Natural killer cell treated with Interleukin-12 subunit alpha and Interleukin-12 subunit beta and Interleukin-15 and Interleukin-18, amount 100 ng/mL, for 72 hours (primary cell): ENCODE measurements around the gene LAMA3. TPM values are rescaled to one million over a fixed set of nuclear protein-coding genes. Genes with fewer than 3 reads are reported as not detected.

Experiments used
- ATAC-seq, 2 donors: fragments of 150-1000 bp; cut with Tn5 transposase in 1 of 2; sonication (Bioruptor Pico), chemical (Tn5 transposase) in 1 of 2; 2 replicates each; pipeline ENCODE4 v1.10.0; 2021
- DNase-seq: peaks from one replicate; pipeline ENCODE4 v3.0.0; 2022; ENCODE audit warnings: low spot score
- H3K27ac Mint-ChIP-seq, 2 donors: 1 replicate in 1 of 2; 2 replicates in 1 of 2; pipeline ENCODE4 v1.8.0; 2022; ENCODE audit warnings: mixed read lengths in 2 of 2, mild to moderate bottlenecking in 1 of 2, moderate library complexity in 1 of 2
- H3K27me3 Mint-ChIP-seq, 2 donors: 1 replicate in 1 of 2; 2 replicates in 1 of 2; pipeline ENCODE4 v1.8.0; 2022; ENCODE audit warnings: mixed read lengths in 2 of 2
- H3K36me3 Mint-ChIP-seq: one replicate; pipeline ENCODE4 v1.8.0; 2022; ENCODE audit warnings: mixed read lengths
- H3K4me1 Mint-ChIP-seq, 2 donors: 1 replicate in 1 of 2; 2 replicates in 1 of 2; pipeline ENCODE4 v1.8.0; 2022; ENCODE audit warnings: low read depth in 2 of 2, mixed read lengths in 2 of 2, mild to moderate bottlenecking in 1 of 2
- H3K4me3 Mint-ChIP-seq: one replicate; pipeline ENCODE4 v1.8.0; 2022; ENCODE audit warnings: mixed read lengths
- H3K9me3 Mint-ChIP-seq: 2 replicates; pipeline ENCODE4 v1.8.0; 2022; ENCODE audit warnings: mixed read lengths
- total RNA-seq, 2 donors: library from RNA; stranded (reverse); gene quantifications; one replicate each; pipeline ENCODE4 v1.2.3, GENCODE V29; 2022

LAMA3 gene
- total RNA-seq, 2 donors from 2014 or later, result 0.10 to 0.11 TPM

DNA sequence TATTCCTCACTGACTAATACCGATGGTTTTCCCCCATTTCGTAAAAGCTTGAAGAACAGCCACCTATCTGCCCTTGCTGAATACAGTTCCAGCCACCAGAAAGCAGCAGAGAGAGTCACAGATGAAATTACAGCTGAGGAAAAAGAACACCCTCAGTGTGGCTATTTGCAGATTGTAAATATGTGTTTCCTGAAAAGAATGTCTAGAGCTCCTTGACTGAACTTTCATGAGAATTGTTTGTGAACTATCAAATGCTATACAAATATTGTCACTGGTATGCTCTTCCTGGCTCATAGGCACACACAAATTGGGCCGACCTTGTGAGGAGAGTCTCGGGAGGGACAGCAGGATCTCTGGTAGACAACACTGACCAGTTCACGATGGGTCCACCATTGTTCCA, 267.2 kb downstream of the LAMA3 start:
- DNase-seq, result no peak
- no peak overlapping the region for H3K27ac Mint-ChIP-seq
- H3K9me3 Mint-ChIP-seq, result no peaks in the 10 kb centered on the region
- H3K4me1 Mint-ChIP-seq, result no peaks in the 10 kb centered on the region
- no peak overlapping the region for H3K4me3 Mint-ChIP-seq
- no peak for ATAC-seq
- H3K27me3 Mint-ChIP-seq, result peaks cover 0 to 7% of the 10 kb centered on the region in 2 donors
- no peaks in the 10 kb centered on the region for H3K36me3 Mint-ChIP-seq

DNA sequence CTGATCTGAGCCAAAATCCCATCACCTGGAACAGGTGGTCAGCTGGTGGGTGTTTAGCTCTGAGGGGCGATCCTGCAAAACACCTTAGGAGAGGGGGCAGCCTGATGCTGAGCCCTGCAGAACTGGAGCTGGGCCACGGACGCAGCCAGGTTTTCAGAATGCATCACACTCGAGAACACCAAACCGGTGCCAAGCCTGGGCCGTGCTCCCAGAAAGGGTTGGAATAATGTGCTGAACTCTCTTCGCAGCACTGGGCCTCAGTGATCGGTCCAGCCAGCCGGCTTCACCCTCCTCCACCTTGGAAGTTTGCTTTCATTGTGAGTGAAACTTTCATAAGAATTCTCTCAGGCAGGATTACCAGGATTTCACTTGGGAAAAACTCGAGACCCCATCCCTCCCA, 268.8 kb downstream of the LAMA3 start:
- Mint-ChIP-seq H3K36me3 (no peaks in the 10 kb centered on the region), H3K4me3 (no peak overlapping the region), H3K4me1 (no peaks in the 10 kb centered on the region), H3K27me3 (peaks cover 0 to 7% of the 10 kb centered on the region in 2 donors), H3K9me3 (no peaks in the 10 kb centered on the region), H3K27ac (no peak overlapping the region)
- no peak for DNase-seq
- no peak for ATAC-seq

DNA sequence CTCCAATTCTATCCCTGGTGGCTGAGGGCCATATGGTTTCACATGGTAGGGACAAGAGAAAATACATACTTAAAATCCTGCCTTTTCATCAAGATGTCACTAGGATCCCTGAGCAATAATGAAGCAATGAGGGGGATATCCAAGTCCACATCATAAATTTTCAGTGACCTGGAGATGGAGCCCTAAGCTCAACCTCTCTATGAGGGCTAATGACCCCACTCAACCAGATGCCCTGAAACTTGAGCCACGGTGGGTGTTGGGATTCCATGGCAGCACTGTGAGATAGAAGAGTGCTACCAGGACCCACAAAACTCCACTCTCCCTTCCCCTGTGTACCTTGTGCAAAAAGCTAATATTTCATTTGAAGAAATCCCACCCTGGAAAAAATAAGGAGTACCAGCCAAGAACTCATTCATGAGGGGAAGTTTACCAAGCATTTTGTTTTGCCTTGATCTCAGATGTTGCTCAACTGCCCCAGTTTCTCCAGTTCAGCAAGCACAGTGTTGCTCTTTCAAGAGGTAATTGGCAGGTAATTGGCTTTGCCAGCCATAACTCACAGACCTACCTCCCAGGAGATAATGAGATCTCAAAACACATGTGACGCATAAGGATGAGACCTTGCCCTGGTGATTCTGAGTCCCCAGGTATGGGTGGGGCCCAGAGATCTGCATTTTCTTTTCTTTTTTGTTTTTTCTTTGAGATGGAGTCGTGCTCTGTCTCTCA, 274.4 kb downstream of the LAMA3 start:
- no peak overlapping the region for H3K27ac Mint-ChIP-seq
- H3K9me3 Mint-ChIP-seq, result no peaks in the 10 kb centered on the region
- no peak for ATAC-seq
- H3K4me1 Mint-ChIP-seq, result peaks cover 38 to 41% of the 10 kb centered on the region in 2 donors
- DNase-seq, result no peak
- no peak overlapping the region for H3K4me3 Mint-ChIP-seq
- peaks cover 0 to 18% of the 10 kb centered on the region in 2 donors for H3K27me3 Mint-ChIP-seq
- no peaks in the 10 kb centered on the region for H3K36me3 Mint-ChIP-seq

DNA sequence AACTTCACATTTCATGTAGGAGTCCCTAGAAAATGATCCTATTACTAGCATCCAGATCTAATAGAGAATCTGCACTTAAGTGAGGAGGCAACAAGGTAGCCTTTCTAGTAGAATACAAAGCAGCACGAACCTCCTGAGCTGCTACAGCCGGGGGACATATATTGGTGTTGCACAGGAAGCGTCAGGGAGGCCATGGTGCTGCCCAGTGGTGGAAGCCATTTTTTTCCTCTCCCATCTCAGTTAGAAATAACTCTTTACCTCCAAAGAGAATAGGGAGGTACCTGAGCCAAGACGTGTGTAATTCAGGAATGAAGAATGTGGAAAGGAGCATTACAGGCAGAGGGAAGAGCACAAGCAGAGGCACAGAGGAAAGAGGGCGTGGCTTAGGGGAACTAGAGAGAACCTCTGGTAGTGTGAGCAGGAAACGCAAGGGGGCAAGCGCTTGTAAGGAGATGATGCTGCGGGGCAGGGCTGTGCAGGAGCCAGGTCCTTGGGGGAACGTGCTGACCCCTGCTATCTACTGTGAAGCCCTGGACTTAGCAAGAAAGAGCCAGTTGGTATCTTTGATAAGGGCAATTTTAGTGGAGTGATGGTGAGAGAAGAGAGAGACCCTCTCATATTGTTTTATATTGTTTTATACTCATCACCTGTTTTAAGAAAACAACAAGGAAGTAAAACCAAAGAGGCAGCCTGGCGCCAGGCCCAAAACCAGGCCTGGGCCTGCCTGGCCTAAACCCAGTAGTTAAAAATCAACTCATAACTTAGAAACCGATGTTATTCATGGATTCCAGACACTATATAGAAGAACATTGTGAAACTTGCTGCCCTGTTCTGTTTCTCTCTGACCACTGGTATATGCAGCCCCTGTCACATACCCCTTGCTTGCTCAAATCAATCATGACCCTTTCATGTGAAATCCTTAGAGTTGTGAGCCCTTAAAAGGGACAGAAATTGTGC, 275.3 kb downstream of the LAMA3 start:
- no peak for DNase-seq
- Mint-ChIP-seq H3K27me3 (peaks cover 0 to 18% of the 10 kb centered on the region in 2 donors), H3K27ac (peak overlapping the region in 1 of 2 donors; percentile 8), H3K4me3 (no peak overlapping the region), H3K36me3 (no peaks in the 10 kb centered on the region), H3K4me1 (peaks cover 41 to 43% of the 10 kb centered on the region in 2 donors), H3K9me3 (no peaks in the 10 kb centered on the region)
- no peak for ATAC-seq

DNA sequence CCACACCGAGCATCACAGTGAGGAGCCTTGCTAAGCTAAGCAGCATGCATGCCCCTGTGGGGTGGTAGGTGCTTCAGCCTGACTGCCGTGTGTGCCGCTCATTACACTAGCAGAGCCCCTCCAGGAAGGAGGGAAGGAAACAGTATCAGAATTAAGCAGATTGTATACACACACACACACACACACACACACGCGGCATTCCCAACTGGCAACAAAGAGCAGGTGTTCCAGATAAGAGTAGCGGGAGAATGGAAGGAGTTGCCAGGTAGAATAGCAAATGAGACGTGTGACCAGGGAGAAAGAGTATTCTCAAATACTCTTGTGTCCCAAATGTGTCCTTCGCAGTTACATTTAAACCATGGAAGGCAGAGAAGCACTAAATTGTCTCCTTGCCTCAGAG, 277.7 kb downstream of the LAMA3 start:
- Mint-ChIP-seq H3K27ac (peak overlapping the region; percentile 2 to 65), H3K27me3 (peaks cover 0 to 19% of the 10 kb centered on the region in 2 donors), H3K4me1 (peaks cover 51 to 54% of the 10 kb centered on the region in 2 donors), H3K4me3 (peak overlapping the region; percentile 71), H3K9me3 (no peaks in the 10 kb centered on the region), H3K36me3 (no peaks in the 10 kb centered on the region)
- ATAC-seq (no peak), DNase-seq (no peak)

DNA sequence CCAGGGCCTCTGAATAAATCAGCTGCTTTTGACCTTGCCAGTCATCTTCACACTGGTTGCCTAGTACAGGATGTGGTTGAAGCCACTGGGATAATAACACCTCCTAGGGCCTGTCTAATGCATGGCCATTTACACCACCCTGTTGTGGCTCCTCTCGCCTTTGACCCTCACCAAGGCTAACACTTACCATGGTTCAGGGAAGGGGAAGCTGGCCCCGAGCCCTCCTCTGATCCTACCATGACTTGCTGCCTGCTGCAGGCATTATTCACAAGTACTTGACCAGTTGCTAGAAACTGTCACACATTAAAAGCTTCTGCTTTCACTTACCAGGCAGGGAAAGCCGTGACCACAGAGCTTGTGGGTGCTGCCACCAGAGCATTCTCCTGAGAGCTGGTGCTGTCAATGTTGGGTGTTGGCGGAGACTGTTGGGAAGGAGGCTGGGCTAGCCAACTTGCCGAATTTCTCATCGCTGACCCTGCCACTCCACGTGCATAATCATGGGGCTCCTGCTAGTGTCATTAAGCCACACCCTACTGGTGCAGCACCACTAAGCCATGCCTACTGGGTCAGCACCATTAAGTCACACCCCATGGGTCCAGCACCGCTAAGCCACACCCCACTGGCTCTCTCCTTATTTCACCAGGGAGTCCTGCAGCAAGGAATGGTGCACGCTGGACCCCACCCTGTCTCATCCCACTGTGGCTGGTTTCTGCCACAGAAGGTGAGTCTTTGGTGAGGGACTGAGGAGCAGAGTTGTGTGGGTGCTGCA, 278.3 kb downstream of the LAMA3 start:
- ATAC-seq (peak; percentile 95 to 96), DNase-seq (peak; percentile 85)
- peak overlapping the region; percentile 64 for H3K4me3 Mint-ChIP-seq
- no peaks in the 10 kb centered on the region for H3K36me3 Mint-ChIP-seq
- peaks cover 54 to 60% of the 10 kb centered on the region in 2 donors for H3K4me1 Mint-ChIP-seq
- H3K9me3 Mint-ChIP-seq, result no peaks in the 10 kb centered on the region
- peaks cover 0 to 22% of the 10 kb centered on the region in 2 donors for H3K27me3 Mint-ChIP-seq
- peak overlapping the region in 1 of 2 donors; percentile 65 for H3K27ac Mint-ChIP-seq

DNA sequence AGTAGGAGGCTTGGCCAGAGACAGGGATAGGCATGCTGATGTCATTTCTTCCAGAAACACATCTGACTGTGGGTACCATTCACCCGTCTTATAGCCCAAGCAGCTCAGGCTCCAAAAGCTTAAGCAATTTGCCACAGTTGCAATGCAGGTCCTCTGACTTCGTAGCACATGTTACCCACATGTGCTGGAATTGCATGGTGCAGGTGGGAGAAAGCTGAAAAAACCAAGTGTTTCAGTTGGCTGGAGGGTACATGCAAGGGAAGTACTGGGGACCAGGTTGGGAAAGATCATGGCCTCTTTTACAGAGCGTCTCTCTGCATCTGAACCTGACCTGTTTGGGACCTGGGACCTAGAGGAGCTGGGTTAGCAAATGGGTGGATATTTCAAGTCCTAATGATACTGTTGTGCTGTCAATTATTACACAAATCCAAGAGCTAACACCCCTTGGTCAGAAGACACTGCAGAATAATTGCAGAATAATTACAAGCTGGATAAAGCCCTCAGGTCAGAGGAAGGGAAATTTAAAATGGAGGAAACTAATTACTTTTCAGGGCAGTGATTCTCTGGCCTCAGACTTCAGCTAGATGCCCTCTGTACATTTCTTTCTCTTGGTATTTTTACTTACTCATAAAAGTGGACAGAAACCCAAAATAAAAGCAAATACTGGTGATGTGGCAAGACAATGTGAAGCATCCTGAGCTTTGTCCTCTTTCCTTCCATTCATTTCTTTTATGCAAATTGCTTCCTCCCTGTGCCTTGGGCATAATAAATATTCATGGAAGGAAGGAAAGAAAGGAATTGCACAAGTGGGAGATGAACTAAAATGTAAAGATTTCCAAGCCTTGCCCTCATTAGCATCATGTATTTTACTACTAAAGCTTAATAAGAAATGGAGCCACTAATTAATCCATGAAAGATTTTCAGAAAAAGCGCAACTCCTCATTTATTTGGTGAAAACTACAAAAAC, 279.7 kb downstream of the LAMA3 start:
- Mint-ChIP-seq H3K27ac (peak overlapping the region in 1 of 2 donors; percentile 53), H3K36me3 (no peaks in the 10 kb centered on the region), H3K4me1 (peaks cover 54 to 61% of the 10 kb centered on the region in 2 donors), H3K27me3 (peaks cover 6 to 23% of the 10 kb centered on the region in 2 donors), H3K9me3 (no peaks in the 10 kb centered on the region), H3K4me3 (peak overlapping the region; percentile 64)
- ATAC-seq (no peak), DNase-seq (no peak)

DNA sequence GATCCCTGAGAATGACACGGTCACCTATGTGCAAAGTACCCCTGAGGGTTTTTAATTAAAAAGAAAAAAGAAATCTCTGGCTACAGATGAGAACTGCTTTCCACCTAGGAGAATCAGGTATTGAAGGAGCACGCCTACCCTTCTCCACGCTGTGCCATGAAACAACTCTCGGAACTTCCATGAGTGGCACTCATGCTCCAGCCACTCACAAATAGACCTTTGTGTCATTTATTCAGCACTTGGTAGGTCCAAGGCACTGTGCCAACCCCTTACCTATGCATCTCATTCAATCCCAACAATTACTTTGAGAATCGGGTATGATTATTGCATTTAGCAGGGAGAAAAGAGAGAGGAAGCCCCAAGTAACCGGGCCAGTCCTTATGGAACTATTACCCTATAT, 280.4 kb downstream of the LAMA3 start:
- H3K27ac Mint-ChIP-seq, result no peak overlapping the region
- H3K4me1 Mint-ChIP-seq, result peaks cover 46 to 53% of the 10 kb centered on the region in 2 donors
- H3K9me3 Mint-ChIP-seq, result no peaks in the 10 kb centered on the region
- H3K4me3 Mint-ChIP-seq, result no peak overlapping the region
- DNase-seq, result no peak
- ATAC-seq, result no peak
- H3K36me3 Mint-ChIP-seq, result peaks cover 6% of the 10 kb centered on the region
- peaks cover 6 to 21% of the 10 kb centered on the region in 2 donors for H3K27me3 Mint-ChIP-seq

DNA sequence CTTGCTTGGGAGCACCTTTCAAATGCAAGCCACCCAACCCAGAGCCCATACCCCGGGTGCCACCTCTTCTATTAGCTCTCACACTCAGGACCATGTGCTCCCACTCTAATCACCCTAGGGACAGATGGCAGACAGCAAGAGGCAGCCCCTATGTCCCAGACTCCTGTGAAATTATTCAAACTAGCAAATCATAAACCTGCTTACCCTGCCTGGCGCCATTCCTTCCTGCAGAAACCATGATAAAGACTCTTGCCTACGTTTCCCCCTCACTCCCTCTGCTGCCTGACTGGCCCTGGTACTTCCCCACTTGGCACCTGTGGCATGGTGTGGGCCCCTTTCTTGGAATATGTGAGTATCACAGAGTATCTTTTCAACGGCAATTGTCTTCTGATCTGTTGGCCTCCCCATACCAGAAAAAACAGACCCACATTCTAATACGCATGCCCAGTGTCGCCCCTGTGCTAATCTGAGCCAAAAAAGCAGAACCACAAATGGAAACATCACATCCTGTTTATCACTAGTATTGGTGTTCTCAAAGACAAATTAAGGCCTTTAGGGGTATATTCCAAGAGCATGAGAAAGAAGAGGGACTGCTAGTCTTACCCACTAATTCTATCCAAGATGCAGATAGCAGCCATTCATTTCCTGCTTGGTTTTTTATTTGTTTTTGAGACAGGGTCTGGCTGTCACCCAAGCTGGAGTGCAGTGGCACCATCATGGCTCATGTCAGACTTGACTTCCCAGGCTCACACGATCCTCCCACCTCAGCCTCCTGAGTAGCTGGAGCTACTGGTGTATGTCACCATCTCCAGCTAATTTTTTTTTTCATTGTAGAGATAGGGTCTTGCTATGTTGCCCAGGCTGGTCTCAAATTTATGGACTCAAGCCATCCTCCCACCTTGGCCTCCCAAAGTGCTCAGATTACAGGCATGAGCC, 281.2 kb downstream of the LAMA3 start:
- Mint-ChIP-seq H3K9me3 (no peaks in the 10 kb centered on the region), H3K27me3 (peaks cover 6 to 18% of the 10 kb centered on the region in 2 donors), H3K4me1 (peaks cover 42 to 49% of the 10 kb centered on the region in 2 donors), H3K27ac (peak overlapping the region in 1 of 2 donors; percentile 18), H3K36me3 (peaks cover 13% of the 10 kb centered on the region), H3K4me3 (peak overlapping the region; percentile 38)
- DNase-seq (no peak), ATAC-seq (no peak)

DNA sequence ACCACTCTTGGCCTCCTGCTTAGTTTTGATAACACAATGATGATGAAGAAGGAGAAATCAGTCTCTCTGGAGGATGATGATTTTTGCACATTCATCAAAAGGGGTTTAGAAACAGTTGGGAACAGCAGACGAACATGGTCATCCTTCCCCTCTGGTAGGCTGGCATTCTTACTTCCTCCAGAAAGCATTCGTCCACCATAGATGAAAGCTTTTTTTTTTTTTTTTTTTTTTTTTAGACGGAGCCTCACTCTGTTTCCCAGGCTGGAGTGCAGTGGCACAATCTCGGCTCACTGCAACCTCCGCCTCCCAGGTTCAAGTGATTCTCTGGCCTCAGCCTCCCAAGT, 281.8 kb downstream of the LAMA3 start:
- H3K9me3 Mint-ChIP-seq, result no peaks in the 10 kb centered on the region

DNA sequence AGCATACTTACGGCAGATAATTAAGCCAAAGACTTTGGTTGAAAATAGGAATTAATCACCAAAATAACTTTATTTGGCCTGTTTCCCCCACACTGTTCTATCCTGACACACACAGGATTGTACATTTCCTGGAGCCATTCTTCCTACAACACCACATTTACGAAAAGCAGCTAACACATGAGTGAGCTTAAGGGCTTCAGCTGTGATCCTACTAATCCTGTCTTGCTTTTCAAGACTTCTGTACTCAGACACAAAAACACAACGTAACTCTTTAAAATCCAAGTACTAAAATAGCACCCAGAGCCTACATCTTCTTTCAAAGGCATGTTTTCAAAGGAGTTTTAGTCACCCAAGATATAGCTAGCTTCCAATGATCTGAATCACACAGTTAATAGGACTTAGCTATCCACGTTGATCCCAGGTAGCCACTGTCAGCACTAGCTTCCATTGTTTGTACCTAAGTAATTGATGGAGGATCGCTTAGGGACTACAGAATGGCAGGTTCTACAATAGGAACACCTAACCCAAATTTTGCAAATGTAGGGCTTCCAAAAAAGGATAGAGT, 282.5 kb downstream of the LAMA3 start:
- Mint-ChIP-seq H3K27ac (no peak overlapping the region), H3K27me3 (peaks cover 15 to 19% of the 10 kb centered on the region in 2 donors), H3K4me3 (no peak overlapping the region), H3K4me1 (peaks cover 38 to 43% of the 10 kb centered on the region in 2 donors), H3K9me3 (no peaks in the 10 kb centered on the region), H3K36me3 (peaks cover 21% of the 10 kb centered on the region)
- ATAC-seq (no peak), DNase-seq (no peak)

More for the DNA sequence above, 281.8 kb downstream of the LAMA3 start:
- peaks cover 39 to 42% of the 10 kb centered on the region in 2 donors for H3K4me1 Mint-ChIP-seq
- ATAC-seq (no peak), DNase-seq (no peak)
- peaks cover 16% of the 10 kb centered on the region for H3K36me3 Mint-ChIP-seq
- H3K27me3 Mint-ChIP-seq, result peaks cover 8 to 16% of the 10 kb centered on the region in 2 donors
- H3K4me3 Mint-ChIP-seq, result no peak overlapping the region
- H3K27ac Mint-ChIP-seq, result no peak overlapping the region
